Karpas-422 (cell line): ENCODE measurements around the gene EVL. TPM values are rescaled to one million over a fixed set of nuclear protein-coding genes. Genes with fewer than 3 reads are reported as not detected.

Experiments
- DNase-seq: peaks from one replicate; pipeline ENCODE4 v3.0.0-alpha.2; 2015
- H2AFZ ChIP-seq: fragments of 200-600 bp; sonication (generic); 2 replicates; pipeline ENCODE4 v1.6.1; 2014; ENCODE audit warnings: antibody characterized with exemption, low read length, mixed read lengths
- H3K27ac ChIP-seq: fragments of 200-600 bp; sonication (generic); 2 replicates; pipeline ENCODE4 v1.5.1; 2014; ENCODE audit warnings: mild to moderate bottlenecking, low read length, moderate library complexity
- H3K27me3 ChIP-seq: fragments of 200-600 bp; sonication (generic); 2 replicates; pipeline ENCODE4 v1.6.1; 2014; ENCODE audit warnings: low read length, mixed read lengths
- H3K36me3 ChIP-seq: fragments of 200-600 bp; sonication (generic); 2 replicates; pipeline ENCODE4 v1.6.1; 2014; ENCODE audit warnings: low read length, mixed read lengths; ENCODE audit not compliant: insufficient read depth
- H3K4me1 ChIP-seq: fragments of 200-600 bp; sonication (generic); 2 replicates; pipeline ENCODE4 v1.6.1; 2014; ENCODE audit warnings: mild to moderate bottlenecking, low read length, mixed read lengths
- H3K4me2 ChIP-seq: fragments of 200-600 bp; sonication (generic); 2 replicates; pipeline ENCODE4 v1.6.1; 2014; ENCODE audit warnings: low read length, low read depth, mild to moderate bottlenecking; ENCODE audit not compliant: poor library complexity, severe bottlenecking
- H3K4me3 ChIP-seq: fragments of 200-600 bp; sonication (generic); 2 replicates; pipeline ENCODE4 v1.5.1; 2014; ENCODE audit warnings: mild to moderate bottlenecking, antibody characterized with exemption, low read length, mixed read lengths
- H3K79me2 ChIP-seq: fragments of 200-600 bp; sonication (generic); 2 replicates; pipeline ENCODE4 v1.6.1; 2014; ENCODE audit warnings: mild to moderate bottlenecking, low read length, mixed read lengths
- H3K9ac ChIP-seq: fragments of 200-600 bp; sonication (generic); 2 replicates; pipeline ENCODE4 v1.6.0; 2014; ENCODE audit warnings: low read length
- H3K9me2 ChIP-seq: fragments of 200-600 bp; sonication (generic), shearing (Covaris generic); replicated peaks from 2 replicates; pipeline ENCODE4 v1.6.0; 2014; ENCODE audit warnings: mild to moderate bottlenecking, low read length, moderate library complexity; ENCODE audit not compliant: insufficient read depth
- H3K9me3 ChIP-seq: fragments of 300-700, 200-600 bp; sonication (generic); 2 replicates; pipeline ENCODE4 v1.6.1; 2014; ENCODE audit warnings: low read length, mixed read lengths
- H4K20me1 ChIP-seq: fragments of 200-600 bp; sonication (generic); 2 replicates; pipeline ENCODE4 v1.6.1; 2014; ENCODE audit warnings: mild to moderate bottlenecking, antibody characterized with exemption, low read length, low read depth; ENCODE audit not compliant: insufficient read depth
- total RNA-seq: library from RNA; depleted of rRNA; stranded (reverse); fragments of >200 nt; shearing (Covaris generic); gene quantifications from 2 replicates; pipeline ENCODE4 v1.2.3, GENCODE V29; 2014; ENCODE audit warnings: low replicate concordance

The EVL gene
- total RNA-seq, 1 experiment from 2014 or later: 3.5 TPM

- Histone ChIP-seq H3K36me3 (no peaks in the 10 kb centered on the region), H4K20me1 (no peaks in the 10 kb centered on the region), H3K9me2 (no peaks in the 10 kb centered on the region), H3K9ac (no peak overlapping the region), H3K4me1 (peaks cover 14% of the 10 kb centered on the region), H3K9me3 (no peaks in the 10 kb centered on the region), H3K4me2 (no peak overlapping the region), H3K27me3 (no peaks in the 10 kb centered on the region), H3K79me2 (no peaks in the 10 kb centered on the region), H3K4me3 (no peak overlapping the region), H2AFZ (no peak overlapping the region), H3K27ac (no peak overlapping the region)
- no peak for DNase-seq
Measured at GRCh38 chr14:100102156-100102785, 37.0 kb downstream of the EVL start.

- no peaks in the 10 kb centered on the region for H3K9me2 ChIP-seq
- H3K4me3 ChIP-seq: no peak overlapping the region
- H3K4me1 ChIP-seq: peaks cover 14% of the 10 kb centered on the region
- no peak overlapping the region for H3K27ac ChIP-seq
- H3K27me3 ChIP-seq: no peaks in the 10 kb centered on the region
- no peak overlapping the region for H3K9ac ChIP-seq
- H3K4me2 ChIP-seq: no peak overlapping the region
- H4K20me1 ChIP-seq: no peaks in the 10 kb centered on the region
- H3K36me3 ChIP-seq: no peaks in the 10 kb centered on the region
- H3K9me3 ChIP-seq: no peaks in the 10 kb centered on the region
- no peak for DNase-seq
- no peaks in the 10 kb centered on the region for H3K79me2 ChIP-seq
- no peak overlapping the region; the same call in 1 of the 2 replicates for H2AFZ ChIP-seq
Measured at GRCh38 chr14:100103250-100104005, 38.2 kb downstream of the EVL start.

- H3K27ac ChIP-seq: no peak overlapping the region
- H4K20me1 ChIP-seq: no peaks in the 10 kb centered on the region
- H3K4me1 ChIP-seq: peaks cover 14% of the 10 kb centered on the region
Measured at GRCh38 chr14:100104006-100104352, 38.8 kb downstream of the EVL start.

GRCh38 chr14:100104523-100105300, 39.5 kb downstream of the EVL start:
- no peak overlapping the region for H3K4me2 ChIP-seq
- DNase-seq: no peak

More at GRCh38 chr14:100104006-100104352, 38.8 kb downstream of the EVL start:
- no peak overlapping the region for H3K4me3 ChIP-seq
- no peaks in the 10 kb centered on the region for H3K9me2 ChIP-seq
- H3K9ac ChIP-seq: no peak overlapping the region
- H3K36me3 ChIP-seq: no peaks in the 10 kb centered on the region
- DNase-seq: no peak
- no peaks in the 10 kb centered on the region for H3K27me3 ChIP-seq
- no peak overlapping the region for H3K4me2 ChIP-seq
- H2AFZ ChIP-seq: no peak overlapping the region; the same call in none of the 2 replicates
- H3K9me3 ChIP-seq: no peaks in the 10 kb centered on the region
- no peaks in the 10 kb centered on the region for H3K79me2 ChIP-seq

GRCh38 chr14:100105357-100106169, 40.3 kb downstream of the EVL start:
- H3K9me2 ChIP-seq: no peaks in the 10 kb centered on the region
- no peak for DNase-seq
- H3K79me2 ChIP-seq: no peaks in the 10 kb centered on the region
- H2AFZ ChIP-seq: no peak overlapping the region
- no peaks in the 10 kb centered on the region for H3K27me3 ChIP-seq
- H3K9me3 ChIP-seq: no peaks in the 10 kb centered on the region
- H3K4me1 ChIP-seq: peaks cover 14% of the 10 kb centered on the region
- no peaks in the 10 kb centered on the region for H3K36me3 ChIP-seq
- no peak overlapping the region for H3K27ac ChIP-seq
- no peaks in the 10 kb centered on the region for H4K20me1 ChIP-seq
- no peak overlapping the region for H3K9ac ChIP-seq
- H3K4me2 ChIP-seq: no peak overlapping the region
- no peak overlapping the region for H3K4me3 ChIP-seq

More at GRCh38 chr14:100104523-100105300, 39.5 kb downstream of the EVL start:
- H3K27ac ChIP-seq: no peak overlapping the region
- H3K36me3 ChIP-seq: no peaks in the 10 kb centered on the region
- H3K27me3 ChIP-seq: no peaks in the 10 kb centered on the region
- H3K9ac ChIP-seq: no peak overlapping the region
- H4K20me1 ChIP-seq: no peaks in the 10 kb centered on the region
- no peak overlapping the region; the same call in 1 of the 2 replicates for H2AFZ ChIP-seq
- no peaks in the 10 kb centered on the region for H3K9me2 ChIP-seq
- H3K79me2 ChIP-seq: no peaks in the 10 kb centered on the region
- no peaks in the 10 kb centered on the region for H3K9me3 ChIP-seq
- no peak overlapping the region for H3K4me3 ChIP-seq
- peaks cover 14% of the 10 kb centered on the region for H3K4me1 ChIP-seq

GRCh38 chr14:100106250-100107112, 41.3 kb downstream of the EVL start:
- no peaks in the 10 kb centered on the region for H3K27me3 ChIP-seq
- H4K20me1 ChIP-seq: no peaks in the 10 kb centered on the region
- H3K4me2 ChIP-seq: no peak overlapping the region
- DNase-seq: no peak
- no peak overlapping the region for H3K27ac ChIP-seq
- H3K79me2 ChIP-seq: no peaks in the 10 kb centered on the region
- no peak overlapping the region for H3K9ac ChIP-seq
- peaks cover 14% of the 10 kb centered on the region for H3K4me1 ChIP-seq
- H3K9me2 ChIP-seq: no peaks in the 10 kb centered on the region
- H2AFZ ChIP-seq: no peak overlapping the region
- H3K36me3 ChIP-seq: no peaks in the 10 kb centered on the region
- H3K9me3 ChIP-seq: no peaks in the 10 kb centered on the region
- no peak overlapping the region for H3K4me3 ChIP-seq

- H3K9ac ChIP-seq: no peak overlapping the region
- DNase-seq: no peak
- peaks cover 8% of the 10 kb centered on the region for H3K4me1 ChIP-seq
- H3K79me2 ChIP-seq: no peaks in the 10 kb centered on the region
- no peak overlapping the region for H3K4me3 ChIP-seq
- H2AFZ ChIP-seq: no peak overlapping the region
- no peaks in the 10 kb centered on the region for H3K9me3 ChIP-seq
- no peaks in the 10 kb centered on the region for H4K20me1 ChIP-seq
- no peaks in the 10 kb centered on the region for H3K27me3 ChIP-seq
- no peaks in the 10 kb centered on the region for H3K36me3 ChIP-seq
- H3K9me2 ChIP-seq: no peaks in the 10 kb centered on the region
- no peak overlapping the region for H3K27ac ChIP-seq
- H3K4me2 ChIP-seq: no peak overlapping the region
Measured at GRCh38 chr14:100107236-100107635, 42.0 kb downstream of the EVL start.
